Mucosa of descending colon (tissue), 3 donors: ENCODE measurements around the gene TGFBR3. TPM values are rescaled to one million over a fixed set of nuclear protein-coding genes. Genes with fewer than 3 reads are reported as not detected.
A peak's percentile ranks its signal among the peaks of the same experiment; 100 is the strongest.

Experiments
- ATAC-seq: fragments of 200-7000 bp; cut with Tn5 transposase; one replicate; pipeline ENCODE4 v1.9.1; 2020; ENCODE audit warnings: mild to moderate bottlenecking, moderate library complexity
- DNase-seq, 3 donors: peaks; one replicate each; pipeline ENCODE4 v3.0.0-alpha.2; 2020
- H3K36me3 ChIP-seq: fragments of 200-600 bp; one replicate; pipeline ENCODE4 v1.8.0; 2021; ENCODE audit warnings: low read depth, mild to moderate bottlenecking
- H3K4me1 ChIP-seq: fragments of 200-600 bp; one replicate; pipeline ENCODE4 v1.8.0; 2021; ENCODE audit warnings: low read depth, mild to moderate bottlenecking
- H3K4me3 ChIP-seq: fragments of 200-600 bp; one replicate; pipeline ENCODE4 v1.8.0; 2021; ENCODE audit warnings: mild to moderate bottlenecking
- H3K9me3 ChIP-seq: fragments of 200-600 bp; one replicate; pipeline ENCODE4 v1.8.0; 2021; ENCODE audit warnings: mild to moderate bottlenecking
- intact Hi-C, 2 donors: fragments of 100-400 bp; cut with DNase I in 1 of 2; cut with micrococcal nuclease in 1 of 2; formaldehyde crosslinking; loops; one replicate each; pipeline versions ENCODE4 v1.11.0 to v1.11.1; 2022; cut with DNase I, micrococcal nuclease
- total RNA-seq, 3 donors: library from RNA; stranded (reverse); fragmentation: NEBNext Ultra II Directional in 2 of 3; extraction: Animal tissue kit (Norgen Biotek cat#: 25700) in 2 of 3; gene quantifications; one replicate each; pipeline versions ENCODE4 v1.2.1 to v1.2.4, GENCODE V29; 2021 to 2023
- TF ChIP-seq, protein P1 (sequence below): fragments of 200-600 bp; IDR thresholded peaks from one replicate; pipeline ENCODE4 v1.8.0; 2022; ENCODE audit warnings: antibody characterized with exemption, mild to moderate bottlenecking
- donor health status: DM: no; HTN: no; CAD: no; lungs with moderate emphysema.
- donor health status: DM: no; HTN: no; CAD: no.
- donor health status: DM: no; HTN: yes; CAD: no.

Gene TGFBR3
- total RNA-seq, 3 donors from 2014 or later, result 11.6 to 89.7 (median 21.1) TPM

DNA sequence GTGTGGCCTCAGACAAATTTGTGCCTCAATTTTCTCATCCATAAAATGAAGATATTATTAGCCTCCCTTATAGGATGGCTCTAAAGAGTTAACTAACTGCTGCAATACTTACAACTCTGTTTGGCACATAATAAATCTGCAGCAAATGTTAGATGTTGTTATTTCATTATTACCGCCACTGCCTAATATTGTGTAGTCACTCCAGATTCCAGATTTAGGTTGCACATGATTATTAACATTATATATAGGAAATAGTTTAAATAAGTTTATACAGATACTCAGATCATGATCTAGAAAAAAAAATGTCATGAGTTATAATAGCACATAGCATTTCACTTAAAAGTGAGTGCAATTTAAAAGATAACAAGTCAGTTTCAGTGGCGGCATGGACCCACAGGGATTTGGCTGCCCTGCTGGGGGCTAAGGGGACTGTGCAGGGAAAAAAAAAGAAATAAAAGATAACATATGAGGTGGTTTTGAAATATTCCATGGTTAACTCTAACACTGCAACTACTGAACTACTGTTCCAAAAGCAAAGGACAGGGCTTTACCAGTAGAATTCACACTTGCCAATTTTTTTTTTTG, 170.4 kb downstream of the TGFBR3 start:
- no peaks in the 10 kb centered on the region for H3K36me3 ChIP-seq
- TF ChIP-seq, protein P1, sequence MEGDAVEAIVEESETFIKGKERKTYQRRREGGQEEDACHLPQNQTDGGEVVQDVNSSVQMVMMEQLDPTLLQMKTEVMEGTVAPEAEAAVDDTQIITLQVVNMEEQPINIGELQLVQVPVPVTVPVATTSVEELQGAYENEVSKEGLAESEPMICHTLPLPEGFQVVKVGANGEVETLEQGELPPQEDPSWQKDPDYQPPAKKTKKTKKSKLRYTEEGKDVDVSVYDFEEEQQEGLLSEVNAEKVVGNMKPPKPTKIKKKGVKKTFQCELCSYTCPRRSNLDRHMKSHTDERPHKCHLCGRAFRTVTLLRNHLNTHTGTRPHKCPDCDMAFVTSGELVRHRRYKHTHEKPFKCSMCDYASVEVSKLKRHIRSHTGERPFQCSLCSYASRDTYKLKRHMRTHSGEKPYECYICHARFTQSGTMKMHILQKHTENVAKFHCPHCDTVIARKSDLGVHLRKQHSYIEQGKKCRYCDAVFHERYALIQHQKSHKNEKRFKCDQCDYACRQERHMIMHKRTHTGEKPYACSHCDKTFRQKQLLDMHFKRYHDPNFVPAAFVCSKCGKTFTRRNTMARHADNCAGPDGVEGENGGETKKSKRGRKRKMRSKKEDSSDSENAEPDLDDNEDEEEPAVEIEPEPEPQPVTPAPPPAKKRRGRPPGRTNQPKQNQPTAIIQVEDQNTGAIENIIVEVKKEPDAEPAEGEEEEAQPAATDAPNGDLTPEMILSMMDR, result no peak
- intact Hi-C loops, result no loop called here
- H3K9me3 ChIP-seq, result no peaks in the 10 kb centered on the region
- ATAC-seq (no peak), DNase-seq (no peak)
- no peaks in the 10 kb centered on the region for H3K4me1 ChIP-seq
- H3K4me3 ChIP-seq, result no peak overlapping the region

DNA sequence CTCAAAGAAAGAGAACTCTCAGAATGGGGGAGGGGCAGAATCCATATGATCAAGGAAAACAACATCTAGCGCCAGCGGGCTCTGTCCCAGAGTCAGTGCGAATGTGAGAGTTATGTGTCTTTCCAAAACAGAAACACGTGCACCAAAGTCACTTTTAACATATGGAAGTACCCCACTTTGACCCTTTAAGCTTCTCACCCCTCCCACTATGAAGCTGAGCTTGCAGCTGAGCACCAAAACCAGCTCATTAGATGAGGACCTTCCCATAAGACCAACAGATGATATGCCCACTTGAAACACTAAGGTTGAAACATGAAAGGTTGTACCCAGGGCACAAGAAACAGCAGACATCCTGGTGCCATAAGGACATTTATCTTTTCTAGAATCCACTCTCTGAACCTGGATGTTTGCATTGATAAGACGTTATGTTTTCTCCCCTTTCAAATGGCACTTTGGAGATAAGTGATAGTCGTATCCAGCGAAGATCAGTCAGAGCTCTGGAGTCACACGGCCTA, 171.0 kb downstream of the TGFBR3 start:
- Histone ChIP-seq H3K4me3 (no peak overlapping the region), H3K4me1 (no peaks in the 10 kb centered on the region), H3K9me3 (no peaks in the 10 kb centered on the region), H3K36me3 (no peaks in the 10 kb centered on the region)
- intact Hi-C loops, result no loop called here
- no peak for ATAC-seq
- TF ChIP-seq, protein P1, result no peak
- DNase-seq, result no peak

DNA sequence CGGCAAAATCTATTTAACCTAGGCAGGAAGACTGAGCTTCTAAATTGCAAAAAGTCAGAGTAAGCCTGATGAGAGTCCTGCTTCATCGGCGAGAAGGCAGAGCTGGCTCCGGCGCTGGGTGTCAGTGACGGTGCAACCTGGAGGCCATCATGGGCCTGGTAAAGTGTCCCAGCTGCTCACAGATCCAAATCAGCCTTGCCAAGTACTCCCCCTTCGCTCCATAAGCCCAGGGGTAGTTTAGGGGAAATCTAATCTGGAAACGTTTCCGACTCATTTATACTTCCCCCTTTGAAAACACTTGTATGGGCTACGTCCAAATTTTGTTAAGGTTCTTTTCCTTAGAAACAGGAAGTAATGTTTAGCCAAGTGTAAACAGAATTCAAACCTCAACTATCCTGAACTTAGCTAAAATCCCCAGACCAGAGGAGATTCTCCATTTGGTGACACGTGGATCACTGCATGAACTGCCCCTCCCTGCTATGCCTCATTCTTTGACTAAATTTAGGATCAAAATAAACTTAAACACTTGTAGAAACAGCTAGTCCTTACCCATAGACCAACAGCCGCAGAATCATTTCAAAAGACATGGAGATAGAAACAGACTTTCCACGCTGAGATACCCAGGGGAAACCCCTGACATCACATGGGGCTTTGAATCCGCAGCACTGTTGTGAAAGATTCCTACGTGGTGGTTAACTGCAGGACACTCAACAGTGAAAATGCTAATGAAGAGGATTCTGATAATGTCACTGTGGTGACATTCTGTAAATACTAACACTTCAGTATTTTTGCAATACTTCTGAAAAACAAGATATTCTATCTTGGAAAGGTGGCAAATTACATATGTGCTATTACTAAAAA, 172.7 kb downstream of the TGFBR3 start:
- DNase-seq (peak in 2 of 3 donors; percentile 27 to 36), ATAC-seq (peak; percentile 60)
- Histone ChIP-seq H3K4me3 (no peak overlapping the region), H3K36me3 (no peaks in the 10 kb centered on the region), H3K9me3 (no peaks in the 10 kb centered on the region), H3K4me1 (no peaks in the 10 kb centered on the region)
- intact Hi-C loops, result no loop called here
- TF ChIP-seq, protein P1, result no peak

DNA sequence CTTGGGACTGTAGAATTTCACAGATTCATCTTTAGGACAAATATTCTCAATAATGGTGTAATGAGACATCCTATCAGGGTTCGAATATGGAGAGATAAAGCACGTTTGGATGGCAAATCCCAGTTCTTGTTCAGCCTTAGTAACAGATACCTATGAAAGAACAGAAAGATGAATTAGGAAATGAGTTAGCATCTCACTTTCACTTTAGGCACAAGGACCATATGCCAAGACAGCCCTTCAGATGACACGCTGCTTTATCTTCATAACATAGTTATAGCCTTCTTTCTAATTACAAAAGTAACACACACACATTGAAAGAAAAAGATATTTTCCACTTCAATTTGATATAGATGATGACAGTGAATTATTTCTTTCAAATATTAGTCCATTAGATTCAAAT, 173.6 kb downstream of the TGFBR3 start:
- DNase-seq (no peak), ATAC-seq (no peak)
- Histone ChIP-seq H3K36me3 (no peaks in the 10 kb centered on the region), H3K4me1 (no peaks in the 10 kb centered on the region), H3K9me3 (no peaks in the 10 kb centered on the region), H3K4me3 (no peak overlapping the region)
- intact Hi-C loops, result no loop called here
- TF ChIP-seq, protein P1, result no peak

DNA sequence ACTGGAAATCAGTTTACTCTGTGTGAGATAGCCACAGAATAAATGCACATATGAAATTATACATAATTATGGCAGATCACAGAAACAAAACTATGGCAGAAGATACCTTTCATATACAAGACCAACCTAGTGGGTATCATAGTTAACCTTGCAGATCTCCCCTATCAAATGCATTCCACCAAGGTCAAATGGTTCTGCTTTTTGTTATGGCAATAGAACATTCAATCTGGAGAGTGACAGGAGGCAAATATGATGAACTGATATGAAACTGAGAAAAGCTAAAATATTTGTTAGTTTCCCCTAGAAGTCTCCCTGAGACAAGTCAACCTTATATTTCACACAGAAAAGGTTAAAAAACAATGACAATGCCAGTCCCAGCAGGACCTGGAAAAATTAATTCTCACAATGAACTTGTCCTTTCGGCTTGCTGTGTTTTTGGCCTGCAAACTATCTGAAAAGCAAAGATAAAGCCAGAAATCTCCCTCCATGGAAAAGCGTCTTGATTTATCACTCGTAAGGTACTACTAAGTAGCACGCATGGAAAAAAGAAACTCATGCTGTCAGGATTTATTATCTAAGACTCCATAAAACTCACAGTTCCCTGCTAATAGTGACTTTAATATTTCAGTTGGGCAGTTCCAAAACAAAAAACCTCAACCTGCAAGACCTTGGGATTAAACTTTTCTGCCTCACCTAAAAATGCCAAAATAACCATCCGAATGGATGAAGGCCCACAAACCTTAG, 174.3 kb downstream of the TGFBR3 start:
- intact Hi-C loops, result no loop called here
- no peaks in the 10 kb centered on the region for H3K4me1 ChIP-seq
- DNase-seq (no peak), ATAC-seq (no peak)
- H3K36me3 ChIP-seq, result no peaks in the 10 kb centered on the region
- TF ChIP-seq, protein P1, result no peak
- no peaks in the 10 kb centered on the region for H3K9me3 ChIP-seq
- H3K4me3 ChIP-seq, result no peak overlapping the region
